Activated CD4-positive, alpha-beta T cell treated with anti-CD3 and anti-CD28 coated beads, Interleukin-2, amount 50 U/mL, for 48 hours (primary cell): ENCODE measurements around the gene DDAH2.
"Not testable (repeated sequence)": the region's sequence is repeated elsewhere in the genome, so short reads cannot be mapped to it uniquely, and the experiment has no call there.

Experiments used
- DNase-seq, 2 experiments: peaks; one replicate each; pipeline ENCODE4 v3.0.0-alpha.2; 2020

DDAH2 gene

DNA sequence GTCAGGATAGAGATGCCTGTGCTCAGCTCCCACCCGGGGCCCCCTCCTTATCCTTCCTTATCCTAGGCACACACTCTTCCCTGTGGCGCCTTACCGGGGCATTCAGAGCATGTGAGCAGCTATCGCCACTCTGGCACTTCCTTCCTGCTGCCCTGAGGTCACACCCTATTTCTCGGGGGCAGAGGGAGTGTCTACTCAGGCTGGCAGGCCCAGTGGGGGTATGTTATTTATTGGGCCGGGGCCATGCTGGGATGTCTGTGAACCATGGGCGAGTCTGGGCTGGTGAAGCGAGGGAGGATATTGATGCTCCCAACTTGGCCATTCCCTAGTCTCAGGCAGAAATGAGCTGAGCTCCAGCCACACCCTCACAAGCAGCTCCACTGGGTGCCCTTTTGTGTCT, 17.9 kb downstream of the DDAH2 start:
- DNase-seq, result no peak

DNA sequence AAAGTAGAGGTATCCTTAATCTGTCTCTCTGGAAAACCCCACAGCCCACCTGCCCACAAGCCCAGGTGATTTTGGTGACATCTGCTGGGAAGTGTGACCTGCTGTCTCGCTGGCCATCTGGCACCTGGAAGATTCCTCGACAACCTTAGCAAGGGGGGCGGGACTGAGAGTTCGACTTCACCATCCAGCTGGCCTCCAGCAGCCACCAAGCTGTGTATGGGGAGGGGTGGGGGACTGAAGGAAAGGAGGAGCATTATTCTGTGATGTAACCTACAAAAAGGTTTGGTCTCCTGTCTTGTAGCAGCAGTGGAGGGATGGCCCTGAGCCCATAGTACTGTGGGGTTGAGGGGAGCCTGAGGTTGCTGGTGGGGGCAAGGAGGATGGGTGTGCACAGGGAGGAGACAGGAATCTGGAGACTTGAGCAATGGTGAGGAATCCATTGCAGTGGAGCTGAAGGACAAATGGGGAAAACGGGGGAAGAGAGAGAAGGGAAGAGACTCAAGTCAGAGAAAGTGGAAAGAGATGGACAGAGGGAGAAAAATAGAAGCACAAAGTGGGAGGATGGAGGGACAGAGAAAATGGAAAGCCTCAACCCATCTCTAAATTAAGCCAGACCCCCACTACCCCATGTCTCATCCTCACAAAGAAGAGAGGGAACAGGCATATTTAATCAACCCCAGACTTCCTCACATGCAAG, 18.4 kb downstream of the DDAH2 start:
- no peak for DNase-seq

DNA sequence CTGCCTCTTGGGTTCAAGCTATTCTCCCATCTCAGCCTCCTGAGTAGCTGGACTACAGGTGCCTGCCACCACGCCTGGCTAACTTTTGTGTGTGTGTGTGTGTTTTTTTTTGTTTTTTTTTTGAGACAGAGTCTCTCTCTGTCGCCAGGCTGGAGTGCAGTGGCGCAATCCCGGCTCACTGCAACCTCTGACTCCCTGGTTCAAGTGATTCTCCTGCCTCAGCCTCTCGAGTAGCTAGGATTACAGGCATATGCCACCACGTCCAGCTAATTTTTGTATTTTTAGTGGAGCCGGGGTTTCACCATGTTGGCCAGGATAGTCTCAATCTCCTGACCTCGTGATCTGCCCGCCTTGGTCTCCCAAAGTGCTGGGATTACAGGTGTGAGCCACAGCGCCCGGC, 19.9 kb downstream of the DDAH2 start:
- DNase-seq, result not testable (repeated sequence)

DNA sequence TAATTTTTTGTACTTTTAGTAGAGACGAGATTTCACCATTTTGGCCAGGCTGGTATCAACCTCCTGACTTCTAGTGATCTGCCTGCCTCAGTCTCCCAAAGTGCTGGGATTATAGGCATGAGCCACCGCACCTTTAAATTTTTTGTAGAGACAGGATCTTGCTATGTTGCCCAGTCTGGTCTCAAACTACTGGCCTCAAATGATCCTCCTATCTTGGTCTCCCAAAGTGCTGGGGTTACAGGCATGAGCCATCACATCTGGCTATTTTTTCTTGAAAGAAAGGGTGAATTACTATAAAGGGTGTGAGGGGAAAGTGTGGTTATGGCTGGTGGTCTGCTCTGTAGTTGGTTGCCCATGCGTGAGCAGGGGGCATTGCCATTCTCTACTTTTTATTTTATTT, 20.9 kb downstream of the DDAH2 start:
- DNase-seq, result no peak

DNA sequence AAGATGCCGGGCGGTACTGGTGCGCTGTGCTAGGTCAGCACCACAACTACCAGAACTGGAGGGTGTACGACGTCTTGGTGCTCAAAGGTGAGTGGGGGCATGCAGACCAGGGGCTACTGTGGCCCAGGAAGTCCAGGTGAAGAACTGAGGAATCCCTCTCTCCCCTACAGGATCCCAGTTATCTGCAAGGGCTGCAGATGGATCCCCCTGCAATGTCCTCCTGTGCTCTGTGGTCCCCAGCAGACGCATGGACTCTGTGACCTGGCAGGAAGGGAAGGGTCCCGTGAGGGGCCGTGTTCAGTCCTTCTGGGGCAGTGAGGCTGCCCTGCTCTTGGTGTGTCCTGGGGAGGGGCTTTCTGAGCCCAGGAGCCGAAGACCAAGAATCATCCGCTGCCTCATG, 21.4 kb downstream of the DDAH2 start:
- DNase-seq, result no peak

DNA sequence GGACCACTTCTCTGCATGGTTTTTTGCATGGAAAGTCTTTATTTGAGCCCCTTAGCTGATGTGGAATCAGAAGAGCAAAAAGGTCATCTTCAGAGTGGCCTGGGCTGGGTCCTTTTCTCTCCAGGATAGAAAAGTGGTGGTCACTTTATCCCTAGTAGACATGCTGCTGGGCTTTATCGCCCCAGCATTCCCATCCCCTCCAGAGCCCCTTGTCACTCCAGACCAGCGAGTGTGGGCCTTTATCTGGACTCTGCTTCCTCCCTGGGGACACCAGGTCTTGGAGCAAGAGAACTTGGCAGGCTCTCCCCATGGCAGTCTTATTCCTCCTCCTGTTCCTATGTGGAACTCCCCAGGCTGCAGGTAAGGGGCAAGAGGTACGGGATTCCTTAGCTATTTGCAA, 22.5 kb downstream of the DDAH2 start, which contains the start of gene LY6G6F:
TSS of gene LY6G6F (plus strand) at position 268 of the 400 bp plus-strand sequence. CDS start at position 309, 41 bp downstream.
- no peak for DNase-seq

DNA sequence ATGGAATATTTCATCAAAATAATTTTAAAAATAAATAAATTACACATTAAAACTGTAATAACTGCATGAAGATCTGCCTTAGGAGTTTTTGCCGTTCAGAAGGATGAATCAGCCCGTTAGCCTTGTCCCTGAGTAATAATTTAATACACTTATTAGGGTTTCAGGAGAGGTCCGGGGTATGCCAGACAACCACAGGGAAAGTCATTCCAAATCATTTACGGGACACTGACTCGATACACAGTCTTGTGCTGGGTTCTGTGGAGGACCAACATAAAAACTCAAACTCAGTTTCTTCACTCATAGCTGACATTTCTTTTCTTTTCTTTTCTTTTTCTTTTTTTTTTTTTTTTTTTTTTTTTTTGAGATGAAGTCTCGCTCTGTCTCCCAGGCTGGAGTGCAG, 23.2 kb downstream of the DDAH2 start:
- DNase-seq, result no peak

DNA sequence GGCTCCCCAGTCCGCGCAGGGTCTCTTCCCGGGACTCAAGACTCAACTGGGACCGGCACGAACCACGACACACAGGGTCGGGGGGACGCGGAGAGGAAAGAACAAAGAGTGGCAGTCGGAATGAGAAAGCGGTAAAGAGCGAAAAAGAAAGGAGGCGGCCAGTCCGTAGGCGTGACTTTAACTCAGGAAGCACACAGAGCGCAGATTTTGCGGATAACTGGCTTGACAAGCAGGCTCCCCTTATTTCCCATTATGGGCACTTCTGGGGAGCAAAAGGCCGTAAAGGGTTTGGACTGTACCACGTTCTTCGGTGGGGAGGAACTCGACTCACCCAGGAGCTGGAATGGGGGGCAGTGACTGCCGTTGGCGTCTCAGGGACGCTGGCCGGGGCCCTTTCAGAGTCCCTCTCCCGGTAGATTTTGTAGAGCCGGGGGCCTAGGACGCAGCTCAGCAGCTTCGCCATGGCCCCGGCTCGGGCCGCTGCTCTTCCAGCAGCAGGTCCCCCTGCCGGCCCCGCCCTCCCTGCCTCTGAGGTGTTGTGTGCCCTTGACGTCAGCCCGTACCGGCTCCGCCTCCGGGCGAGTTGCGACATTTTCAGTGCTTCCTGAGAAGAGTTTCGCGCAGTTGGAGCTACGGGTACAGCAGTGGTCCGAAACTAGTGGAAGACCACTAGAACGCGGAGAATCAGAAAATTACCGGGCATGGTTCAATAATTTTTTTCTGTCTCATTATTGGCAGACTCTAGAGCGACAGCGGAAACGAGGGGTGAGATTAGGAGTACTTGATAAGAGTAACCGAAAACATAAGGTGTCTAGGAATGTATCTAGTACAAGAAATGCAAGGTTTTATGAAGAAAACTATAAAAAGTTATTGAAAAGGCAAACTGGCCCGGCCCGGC, 26.0 kb downstream of the DDAH2 start, which contains the start of gene ABHD16A:
TSS of gene ABHD16A (minus strand) at position 506 of the 898 bp plus-strand sequence. CDS start at position 463, 43 bp downstream.
- DNase-seq, result peak; percentile 98 to 99

DNA sequence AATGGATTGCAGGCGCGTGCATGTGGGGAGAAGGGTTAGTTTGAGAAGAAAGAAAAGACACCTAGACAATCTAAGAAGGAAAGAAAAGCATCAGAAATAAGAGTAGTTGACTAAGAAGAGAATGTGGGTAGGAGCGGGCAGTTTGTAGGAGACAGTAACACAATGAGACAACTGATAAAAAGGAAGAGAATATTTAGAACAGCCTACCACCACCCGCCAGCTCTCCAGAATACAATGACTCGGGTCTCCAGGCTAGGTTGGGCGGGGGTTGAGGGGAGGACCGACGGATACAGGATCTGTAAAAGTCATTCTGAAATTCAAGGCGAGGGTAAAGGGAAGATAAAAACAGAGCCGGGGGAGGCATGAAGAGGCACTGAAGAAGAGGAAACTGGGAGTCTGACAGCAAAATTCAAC, 26.7 kb downstream of the DDAH2 start:
- peak; percentile 44 to 51 for DNase-seq

DNA sequence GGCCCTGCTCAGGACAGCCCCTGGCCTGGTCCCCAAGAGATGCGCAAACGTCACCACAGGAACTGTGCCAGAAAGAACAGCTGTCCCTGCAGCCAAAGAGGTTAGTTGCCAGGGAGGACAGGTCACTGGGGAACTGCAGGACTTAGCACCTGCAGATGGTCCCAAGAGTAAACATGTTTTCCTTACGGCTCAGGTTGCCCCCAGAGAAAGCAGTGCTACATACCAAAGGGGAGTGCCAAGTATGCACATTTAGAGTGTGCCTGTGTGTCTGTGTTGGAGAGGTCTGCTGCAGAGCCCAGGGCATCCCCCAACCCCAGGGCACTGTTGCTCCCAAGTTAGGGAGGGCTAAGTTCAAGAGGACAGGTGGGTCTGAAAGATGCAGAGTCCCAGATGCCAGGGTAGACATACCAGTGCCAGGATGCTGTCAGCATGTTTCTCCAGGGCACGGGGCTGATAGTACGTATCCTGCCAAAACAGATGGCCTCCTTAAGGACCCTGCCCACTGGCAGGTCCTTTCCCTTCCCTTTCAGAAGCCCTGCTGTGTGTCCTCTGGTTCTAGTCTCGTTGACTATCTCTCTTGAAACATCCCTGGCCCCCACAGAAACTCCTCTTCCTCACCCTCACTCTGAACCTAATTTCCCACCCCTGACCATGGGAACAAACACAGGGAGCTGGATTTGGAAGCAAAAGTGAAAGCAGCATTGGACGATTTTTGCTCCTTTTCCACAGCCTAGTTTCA, 27.3 kb downstream of the DDAH2 start:
- no peak for DNase-seq

DNA sequence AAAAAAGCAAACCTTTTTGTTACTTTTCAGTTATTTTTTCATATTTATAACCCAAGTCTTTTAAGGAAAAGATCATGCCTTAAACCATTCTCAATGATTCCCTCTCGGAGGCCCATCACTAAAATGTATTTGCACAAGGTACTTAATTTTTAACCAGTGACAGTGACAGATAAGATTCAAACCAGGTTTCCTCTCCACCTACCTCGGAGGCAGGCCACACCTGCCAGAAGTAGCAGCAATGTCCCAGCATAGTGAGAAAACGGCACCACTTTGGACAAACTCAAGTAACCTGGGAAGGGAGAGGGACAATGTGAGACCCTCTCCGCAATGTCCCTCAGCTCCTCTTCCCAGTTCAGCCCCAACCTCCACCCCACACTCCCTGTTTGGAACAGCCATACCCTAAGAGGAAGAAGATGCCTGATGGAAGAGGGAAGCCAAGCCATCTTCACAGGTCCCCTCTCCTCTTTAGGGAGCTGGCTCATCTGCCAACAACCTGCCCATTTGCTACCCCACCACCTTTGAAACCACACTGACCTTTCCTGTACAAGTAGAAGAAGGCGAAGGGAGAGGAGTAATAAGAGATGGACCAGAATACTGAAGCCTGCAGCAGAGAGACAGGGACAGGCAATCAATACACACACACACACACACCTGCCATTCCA, 28.2 kb downstream of the DDAH2 start:
- no peak for DNase-seq

DNA sequence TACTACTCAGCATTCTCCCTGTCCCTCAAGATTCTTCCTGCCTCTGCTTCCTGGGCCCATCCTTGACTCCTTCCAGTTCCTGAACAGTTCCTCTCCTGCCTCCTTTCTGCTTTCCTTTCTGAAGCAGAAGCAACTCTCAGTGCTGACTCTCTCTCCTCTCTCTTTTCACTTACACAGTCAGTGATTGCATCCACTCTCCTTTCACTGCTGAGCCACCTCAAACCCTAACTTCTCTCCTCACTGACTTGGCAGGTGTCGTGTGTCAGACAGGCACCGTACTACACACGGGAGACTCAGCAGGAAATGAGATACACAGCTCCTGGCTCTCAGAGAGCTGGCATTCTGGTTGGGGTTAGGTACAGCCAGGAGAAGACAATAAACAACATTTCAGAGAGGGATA, 31.5 kb downstream of the DDAH2 start:
- DNase-seq, result no peak

DNA sequence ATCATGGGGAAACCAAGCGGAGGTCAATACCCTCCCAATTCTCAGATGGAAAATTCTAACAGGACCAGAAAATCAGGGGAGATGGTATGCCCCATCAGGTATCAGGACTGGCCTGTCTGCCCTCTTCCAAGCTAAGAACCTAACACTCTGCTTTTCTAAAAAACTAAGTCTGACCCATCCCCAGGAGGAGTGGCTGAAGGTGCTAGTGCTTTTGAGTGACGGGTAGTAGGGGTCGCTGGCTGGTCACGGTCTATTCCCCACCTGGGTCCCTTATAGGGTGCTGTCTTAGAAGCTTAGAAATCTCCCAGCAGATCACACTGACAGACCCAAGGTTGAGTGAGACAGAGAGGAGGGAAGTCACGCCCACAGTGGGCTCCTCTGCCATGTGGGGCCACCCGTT, 35.6 kb downstream of the DDAH2 start:
- DNase-seq, result no peak

DNA sequence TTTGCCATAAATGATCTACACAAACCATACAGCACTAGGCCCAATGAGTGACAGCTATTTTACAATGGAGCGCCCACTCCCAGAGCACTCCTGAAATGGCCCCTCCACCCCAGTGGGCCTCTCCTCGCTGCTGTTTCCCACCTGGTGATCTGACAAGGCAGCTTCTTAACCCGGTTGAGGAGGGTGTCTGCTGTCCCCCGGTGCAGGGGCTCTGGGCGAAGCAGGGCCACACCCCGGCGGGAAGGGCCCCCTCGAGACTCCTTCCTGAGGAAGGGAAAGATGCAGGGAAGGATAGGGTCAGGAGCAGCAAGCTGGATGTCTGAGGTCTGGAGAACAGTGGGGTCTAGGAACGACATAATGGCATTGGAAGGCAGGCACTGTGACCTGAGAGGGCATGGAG, 36.2 kb downstream of the DDAH2 start:
- DNase-seq, result no peak

DNA sequence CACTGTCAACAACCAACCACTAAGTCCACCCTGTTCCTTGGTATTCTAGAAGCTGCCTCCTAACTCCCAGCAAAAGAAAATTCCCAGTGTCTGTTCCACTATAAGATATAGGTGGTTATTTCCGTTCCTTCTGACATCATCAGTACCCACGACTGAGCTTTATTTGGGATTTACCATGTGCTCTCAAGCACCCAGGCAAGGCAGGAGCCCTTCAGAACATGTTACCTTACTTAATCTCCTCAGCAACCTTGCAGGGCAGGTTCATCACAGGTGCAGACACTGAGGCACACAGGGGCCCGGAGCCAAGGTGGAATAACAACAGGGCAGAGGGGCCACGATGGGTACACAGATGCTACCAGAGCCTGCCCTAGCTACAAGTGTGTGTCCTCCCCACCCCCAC, 36.7 kb downstream of the DDAH2 start:
- no peak for DNase-seq

DNA sequence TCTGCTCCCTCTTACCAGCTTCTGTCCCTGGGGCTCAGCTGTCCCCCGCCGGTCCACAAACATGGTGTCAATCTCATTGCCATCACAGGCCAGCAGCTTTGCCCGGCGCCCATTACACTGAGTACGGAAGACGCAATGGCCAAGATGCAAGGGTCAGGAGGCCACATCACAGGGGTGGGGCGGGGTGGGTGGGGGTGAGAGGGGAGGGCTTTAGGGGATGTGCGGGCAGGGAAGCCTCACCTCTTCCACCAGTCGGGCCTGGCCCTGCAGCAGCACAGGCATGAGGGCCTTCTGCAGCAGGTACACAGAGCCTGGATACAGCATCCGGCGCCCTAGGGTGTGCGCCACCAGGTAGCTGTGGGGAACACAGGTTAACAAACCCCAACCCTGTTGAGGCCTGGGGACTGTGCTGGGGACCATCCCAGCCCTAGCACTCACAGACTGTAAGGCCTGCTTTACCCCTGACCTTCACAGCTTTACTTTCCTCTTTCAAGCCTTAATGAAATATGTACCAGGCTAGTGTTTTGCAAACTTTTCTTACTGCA, 37.5 kb downstream of the DDAH2 start:
- no peak for DNase-seq

DNA sequence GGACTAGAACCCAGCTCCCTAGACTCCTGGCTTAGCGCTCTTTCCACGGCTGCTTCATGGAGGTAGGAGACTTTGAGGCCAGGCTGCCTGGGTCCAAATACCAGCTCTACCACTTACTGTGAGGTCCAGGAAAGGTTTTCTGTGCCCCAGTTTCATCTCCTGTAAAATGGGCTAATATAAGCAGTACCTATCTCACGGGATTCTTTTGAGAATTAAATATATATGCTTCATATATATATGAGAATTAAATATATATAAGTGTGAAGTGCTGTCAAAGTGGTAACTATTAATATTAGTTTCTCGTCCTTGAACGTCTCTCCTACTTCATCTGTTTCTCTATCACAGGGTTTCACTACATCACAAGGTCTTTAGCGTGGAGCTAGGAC, 38.0 kb downstream of the DDAH2 start:
- DNase-seq, result no peak

DNA sequence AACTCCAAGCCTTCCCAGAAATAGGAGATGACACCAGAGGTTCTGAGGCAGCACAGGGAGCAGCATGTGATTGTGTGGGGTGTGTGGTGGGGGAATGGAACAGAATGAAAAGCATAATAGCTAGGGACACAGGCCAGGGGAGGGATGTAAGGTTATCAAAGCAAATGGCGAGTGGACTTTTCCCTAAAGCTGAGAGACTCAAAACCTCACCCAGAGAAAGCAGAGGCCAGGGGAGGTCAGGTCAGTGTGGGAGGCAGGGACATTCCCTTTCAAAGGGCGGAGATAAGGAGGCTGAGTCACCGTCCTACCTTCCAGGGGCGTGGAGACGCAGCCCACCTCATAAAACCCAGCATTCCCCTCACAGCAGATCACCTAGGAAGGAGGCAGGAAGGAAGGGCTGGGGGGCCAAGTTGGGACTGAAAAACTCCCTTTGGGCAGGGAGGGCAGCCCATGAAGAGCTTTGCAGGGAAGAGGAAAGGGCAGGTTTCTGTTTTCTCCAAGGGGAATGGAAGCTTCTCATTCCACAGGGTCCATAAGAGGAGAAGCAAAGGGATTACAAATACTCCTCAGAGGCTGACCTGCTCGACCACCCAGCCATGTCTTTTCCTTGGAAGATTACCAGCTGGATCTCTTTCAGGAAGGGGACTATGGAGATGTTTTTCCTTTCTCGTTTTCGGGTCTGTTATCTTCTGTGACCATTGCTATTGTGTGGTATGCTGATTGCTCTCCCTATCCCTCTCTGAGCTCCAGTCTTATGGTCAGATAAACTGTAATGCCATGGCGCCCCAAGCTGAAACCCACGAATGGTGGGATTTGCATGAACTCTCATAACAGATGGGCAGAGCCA, 38.6 kb downstream of the DDAH2 start:
- DNase-seq, result no peak

DNA sequence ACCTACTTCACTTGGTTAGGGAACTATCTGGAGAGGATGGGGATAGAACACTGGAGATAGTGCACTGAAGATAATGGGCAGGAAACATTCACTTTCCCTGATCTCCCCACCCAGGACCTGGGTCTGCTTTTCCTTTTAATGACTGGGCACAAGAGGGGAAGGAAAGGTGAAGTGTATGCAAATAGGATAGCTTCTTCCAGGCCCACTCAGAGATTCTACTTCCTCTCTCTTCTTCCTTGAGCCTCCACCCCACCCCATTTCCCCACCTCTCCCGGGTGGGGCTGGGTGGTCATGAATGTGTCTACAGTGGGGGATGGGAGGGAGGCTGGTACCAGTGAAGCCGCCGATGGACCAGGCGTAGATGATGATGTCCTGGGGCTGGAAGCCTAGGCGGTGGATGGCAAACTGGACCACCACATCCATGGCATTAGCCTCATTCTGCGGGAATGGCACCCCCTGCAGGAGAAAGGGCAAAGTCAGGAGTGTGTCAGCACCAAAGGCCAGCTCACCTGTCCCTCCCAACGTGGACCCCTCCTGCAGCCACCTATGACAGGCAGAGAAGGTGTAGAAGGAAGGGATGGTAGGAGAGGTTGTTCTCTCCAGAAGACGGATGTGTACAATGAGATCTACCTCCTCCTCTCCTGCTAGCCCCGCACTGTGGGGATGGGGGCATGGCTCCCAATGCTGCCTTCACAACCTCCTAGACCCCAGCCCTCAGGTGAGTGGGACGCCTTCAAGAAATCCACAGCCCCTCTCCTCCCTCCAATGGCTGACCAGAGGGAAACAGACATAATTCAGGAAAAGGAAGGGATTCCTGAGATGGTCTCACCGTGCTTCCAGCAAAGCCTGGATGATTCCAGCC, 39.6 kb downstream of the DDAH2 start:
- peak in 1 of 2 experiments; percentile 24 for DNase-seq
